ENCODE measurements around the gene PAX7.

DNA sequence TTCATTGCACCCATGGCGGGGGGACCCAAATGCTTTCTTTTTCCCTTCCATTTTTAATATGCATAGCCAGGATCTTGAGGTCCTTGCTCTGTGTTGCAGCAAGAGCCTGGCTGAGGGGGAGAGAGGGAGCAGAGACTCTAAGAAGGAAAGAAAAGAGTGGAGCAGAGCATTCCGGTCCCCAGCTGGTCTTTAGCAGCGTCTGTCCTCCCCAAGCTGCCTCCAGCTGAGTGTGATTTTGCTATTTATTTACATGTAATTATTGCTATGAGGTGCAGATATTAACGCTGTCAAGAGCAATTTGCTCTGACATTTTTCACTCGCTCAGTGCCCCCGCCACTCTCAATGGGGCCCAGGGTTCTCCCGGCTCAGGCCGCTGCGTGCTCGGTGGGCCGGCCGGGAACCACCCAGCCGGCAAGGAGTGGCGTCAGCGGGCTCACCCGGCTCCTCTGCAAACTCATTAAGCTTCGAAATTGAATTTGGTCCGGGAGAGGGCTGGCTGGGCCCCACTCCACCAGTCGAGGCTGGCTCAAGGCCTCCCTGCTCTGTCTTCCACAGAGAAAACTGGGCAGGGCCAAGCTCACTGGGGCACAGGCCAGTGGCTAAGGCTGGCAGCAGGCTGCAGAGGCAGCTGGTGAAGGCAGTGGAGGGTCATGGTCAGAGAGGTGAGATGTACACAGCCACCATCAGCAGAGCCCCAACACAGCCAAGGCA lies 93.2 kb downstream of the PAX7 start:
- TF ChIP-seq POLR2AphosphoS5 (IDR thresholded peaks at IDR 0.05) (no peak), POLR2A (IDR thresholded peaks at IDR 0.05) (no peak)
- TF ChIP-seq, protein P1, sequence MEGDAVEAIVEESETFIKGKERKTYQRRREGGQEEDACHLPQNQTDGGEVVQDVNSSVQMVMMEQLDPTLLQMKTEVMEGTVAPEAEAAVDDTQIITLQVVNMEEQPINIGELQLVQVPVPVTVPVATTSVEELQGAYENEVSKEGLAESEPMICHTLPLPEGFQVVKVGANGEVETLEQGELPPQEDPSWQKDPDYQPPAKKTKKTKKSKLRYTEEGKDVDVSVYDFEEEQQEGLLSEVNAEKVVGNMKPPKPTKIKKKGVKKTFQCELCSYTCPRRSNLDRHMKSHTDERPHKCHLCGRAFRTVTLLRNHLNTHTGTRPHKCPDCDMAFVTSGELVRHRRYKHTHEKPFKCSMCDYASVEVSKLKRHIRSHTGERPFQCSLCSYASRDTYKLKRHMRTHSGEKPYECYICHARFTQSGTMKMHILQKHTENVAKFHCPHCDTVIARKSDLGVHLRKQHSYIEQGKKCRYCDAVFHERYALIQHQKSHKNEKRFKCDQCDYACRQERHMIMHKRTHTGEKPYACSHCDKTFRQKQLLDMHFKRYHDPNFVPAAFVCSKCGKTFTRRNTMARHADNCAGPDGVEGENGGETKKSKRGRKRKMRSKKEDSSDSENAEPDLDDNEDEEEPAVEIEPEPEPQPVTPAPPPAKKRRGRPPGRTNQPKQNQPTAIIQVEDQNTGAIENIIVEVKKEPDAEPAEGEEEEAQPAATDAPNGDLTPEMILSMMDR (IDR thresholded peaks at IDR 0.05), result no peak

Measured in prostate gland (tissue), 2 donors.